Erythroblast (primary cell): ENCODE measurements around the gene GOLGA6L7.

Experiments
- GATA1 ChIP-seq: IDR thresholded peaks from 2 replicates; pipeline ENCODE4 v1.6.1; 2011; ENCODE audit warnings: low read depth, mild to moderate bottlenecking, control low read depth, low read length, moderate library complexity
- POLR2A ChIP-seq: IDR thresholded peaks from 2 replicates; pipeline ENCODE4 v1.6.1; 2011; ENCODE audit warnings: mild to moderate bottlenecking, low read length

- no peak for TF ChIP-seq POLR2A
- TF ChIP-seq GATA1 = no peak
Observed at GRCh38 chr15:28875461-28876000, 27.1 kb upstream of the GOLGA6L7 start.
